GM06990 (cell line): Measurements from ENCODE around the gene RBM28.

Experiments
- DNase-seq: peaks from one replicate; pipeline ENCODE4 v3.0.0-alpha.2; 2011; ENCODE audit not compliant: insufficient read length; ENCODE audit errors: extremely low read depth
- H3K27me3 ChIP-seq: replicated peaks from 2 replicates; pipeline ENCODE4 v1.6.0; 2011; ENCODE audit warnings: low read length; ENCODE audit not compliant: control insufficient read depth, insufficient read depth
- H3K36me3 ChIP-seq: 2 replicates; pipeline ENCODE4 v1.5.1; 2011; ENCODE audit warnings: low read length; ENCODE audit not compliant: control insufficient read depth, insufficient read depth
- H3K4me3 ChIP-seq: replicated peaks from 2 replicates; pipeline ENCODE4 v1.5.1; 2011; ENCODE audit warnings: low read depth, mild to moderate bottlenecking, control low read depth, low read length
- TF ChIP-seq, protein P1 (sequence below): IDR thresholded peaks from 2 replicates; pipeline ENCODE4 v1.5.1; 2011; ENCODE audit warnings: low read length, control low read depth, mild to moderate bottlenecking, inconsistent platforms; ENCODE audit not compliant: insufficient read depth, poor library complexity, severe bottlenecking

Gene RBM28

DNA sequence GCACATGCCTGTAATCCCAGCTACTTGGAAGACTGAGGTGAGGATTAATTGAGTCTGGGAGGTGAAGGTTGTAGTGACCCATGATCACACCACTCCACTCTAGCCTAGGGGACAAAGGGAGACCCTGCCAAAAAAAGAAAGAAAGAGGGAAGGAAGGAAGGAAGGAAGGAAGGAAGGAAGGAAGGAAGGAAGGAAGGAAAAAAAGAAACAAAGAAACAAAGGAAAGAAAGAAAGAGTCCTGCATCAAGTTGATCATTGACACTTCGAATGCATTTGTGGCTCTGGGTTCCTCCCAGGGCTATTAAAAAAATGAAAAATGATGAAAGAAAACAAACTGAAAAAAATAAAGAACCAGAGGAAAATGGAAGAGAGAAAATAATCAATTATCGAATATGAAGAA lies 21.7 kb upstream of the RBM28 start:
- no peaks in the 10 kb centered on the region for H3K36me3 ChIP-seq
- DNase-seq, result no peak
- TF ChIP-seq, protein P1, sequence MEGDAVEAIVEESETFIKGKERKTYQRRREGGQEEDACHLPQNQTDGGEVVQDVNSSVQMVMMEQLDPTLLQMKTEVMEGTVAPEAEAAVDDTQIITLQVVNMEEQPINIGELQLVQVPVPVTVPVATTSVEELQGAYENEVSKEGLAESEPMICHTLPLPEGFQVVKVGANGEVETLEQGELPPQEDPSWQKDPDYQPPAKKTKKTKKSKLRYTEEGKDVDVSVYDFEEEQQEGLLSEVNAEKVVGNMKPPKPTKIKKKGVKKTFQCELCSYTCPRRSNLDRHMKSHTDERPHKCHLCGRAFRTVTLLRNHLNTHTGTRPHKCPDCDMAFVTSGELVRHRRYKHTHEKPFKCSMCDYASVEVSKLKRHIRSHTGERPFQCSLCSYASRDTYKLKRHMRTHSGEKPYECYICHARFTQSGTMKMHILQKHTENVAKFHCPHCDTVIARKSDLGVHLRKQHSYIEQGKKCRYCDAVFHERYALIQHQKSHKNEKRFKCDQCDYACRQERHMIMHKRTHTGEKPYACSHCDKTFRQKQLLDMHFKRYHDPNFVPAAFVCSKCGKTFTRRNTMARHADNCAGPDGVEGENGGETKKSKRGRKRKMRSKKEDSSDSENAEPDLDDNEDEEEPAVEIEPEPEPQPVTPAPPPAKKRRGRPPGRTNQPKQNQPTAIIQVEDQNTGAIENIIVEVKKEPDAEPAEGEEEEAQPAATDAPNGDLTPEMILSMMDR, result no peak
- no peaks in the 10 kb centered on the region; the same call in 1 of the 2 replicates for H3K27me3 ChIP-seq
- H3K4me3 ChIP-seq, result no peak overlapping the region

DNA sequence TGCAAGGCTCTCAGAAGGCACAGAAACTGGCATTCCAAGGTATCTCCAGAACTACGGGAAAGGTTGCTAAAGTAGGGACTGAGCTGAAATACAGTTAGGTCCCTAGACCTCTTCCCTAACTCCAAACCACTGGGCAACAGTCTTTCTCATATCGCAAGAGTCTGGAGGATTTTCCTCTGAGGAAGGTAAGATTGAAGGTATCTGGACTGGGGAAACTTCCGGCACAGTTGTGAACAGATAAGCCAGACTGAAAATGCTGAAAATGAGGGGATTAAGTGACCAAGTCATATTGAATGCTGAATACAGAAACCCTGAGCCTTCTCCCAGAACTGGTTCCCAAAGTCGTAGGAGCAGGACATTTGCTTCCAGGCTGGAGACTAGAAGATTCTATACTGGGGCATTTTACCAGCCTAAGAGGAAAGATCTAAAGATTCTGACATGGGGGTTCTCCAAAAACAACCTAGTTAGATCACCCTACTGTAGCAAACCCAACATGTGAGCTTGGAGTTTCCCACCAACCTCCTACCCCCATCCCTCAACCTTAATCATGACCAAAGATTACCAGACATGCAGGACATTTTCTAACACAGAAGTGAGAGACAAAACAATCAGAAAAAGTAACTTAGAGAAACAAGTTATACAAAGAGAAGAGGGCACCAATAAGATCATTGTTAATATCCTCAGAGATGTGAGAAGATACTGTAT lies 20.6 kb upstream of the RBM28 start:
- TF ChIP-seq, protein P1, result no peak
- no peaks in the 10 kb centered on the region; the same call in 1 of the 2 replicates for H3K27me3 ChIP-seq
- H3K4me3 ChIP-seq, result no peak overlapping the region
- no peak for DNase-seq
- H3K36me3 ChIP-seq, result no peaks in the 10 kb centered on the region

DNA sequence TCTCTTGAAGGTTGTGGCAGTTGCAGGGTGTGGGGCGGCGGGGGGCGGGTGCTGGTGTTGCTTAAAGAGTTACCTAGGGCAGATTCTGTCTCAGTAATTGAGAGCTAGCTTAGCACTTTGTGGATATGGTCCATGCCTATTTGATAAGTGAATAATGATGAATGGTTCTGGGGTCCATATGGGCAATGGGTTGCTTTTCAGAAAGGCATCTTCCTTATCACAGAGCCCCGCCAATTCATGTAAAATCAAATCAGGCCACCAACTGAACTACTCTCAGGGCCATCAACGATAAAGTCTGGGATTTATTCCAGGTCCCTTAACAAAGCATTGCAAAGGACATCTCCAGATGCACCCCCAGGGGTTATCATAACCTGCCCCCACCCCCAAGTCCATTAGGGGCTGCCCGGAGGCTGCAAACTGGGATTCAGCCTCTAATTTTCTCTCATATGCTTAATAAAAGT lies 19.6 kb upstream of the RBM28 start:
- DNase-seq, result no peak
- H3K36me3 ChIP-seq, result no peaks in the 10 kb centered on the region
- TF ChIP-seq, protein P1, result no peak
- H3K27me3 ChIP-seq, result no peaks in the 10 kb centered on the region; the same call in 1 of the 2 replicates
- no peak overlapping the region for H3K4me3 ChIP-seq

DNA sequence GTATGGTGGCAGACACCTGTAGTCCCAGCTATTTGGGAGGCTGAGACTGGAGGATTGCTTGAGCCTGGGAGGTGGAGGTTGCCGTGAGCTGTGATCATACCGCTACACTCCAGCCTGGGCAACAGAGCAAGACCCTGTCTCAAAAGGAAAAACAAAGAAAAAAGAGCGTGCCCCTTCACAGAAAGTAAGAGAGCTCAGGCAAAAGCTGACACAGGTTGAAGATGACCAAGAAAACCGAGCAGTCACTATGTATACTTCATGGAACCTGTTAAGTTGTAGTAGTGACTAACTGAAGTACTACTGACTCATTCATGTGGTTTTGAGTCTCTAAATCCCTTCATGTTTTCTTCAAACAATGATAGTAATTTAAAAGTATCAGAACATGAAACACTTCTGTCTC lies 19.0 kb upstream of the RBM28 start:
- Histone ChIP-seq H3K27me3 (no peaks in the 10 kb centered on the region; the same call in 1 of the 2 replicates), H3K4me3 (no peak overlapping the region), H3K36me3 (no peaks in the 10 kb centered on the region)
- DNase-seq, result no peak
- TF ChIP-seq, protein P1, result no peak

GRCh38 chr7:128361411-128362379 lies 18.0 kb upstream of the RBM28 start, which contains the start of gene PRRT4:
TSS of gene PRRT4 (minus strand) at chr7:128361690.
- TF ChIP-seq, protein P1, result no peak
- H3K4me3 ChIP-seq, result peak within 1 kb of the TSS; percentile 46
- no peaks in the 10 kb centered on the region for H3K36me3 ChIP-seq
- no peaks in the 10 kb centered on the region; the same call in 1 of the 2 replicates for H3K27me3 ChIP-seq
- no peak for DNase-seq
